CD14-positive monocyte (primary cell): ENCODE results near the gene TSSK2. TPM values are rescaled to one million over a fixed set of nuclear protein-coding genes. Genes with fewer than 3 reads are reported as not detected.
A peak's percentile ranks its signal among the peaks of the same experiment; 100 is the strongest.

Source experiments
- DNase-seq, 3 donors: peaks; one replicate each; pipeline ENCODE4 v3.0.0-alpha.2; 2011 to 2022
- H2AFZ ChIP-seq: 2 replicates; pipeline ENCODE4 v1.6.0; 2012; ENCODE audit warnings: mild to moderate bottlenecking, low read depth, low read length, inconsistent platforms; ENCODE audit not compliant: insufficient read depth, poor library complexity, severe bottlenecking
- H3K27ac ChIP-seq, 2 donors: 1 replicate in 1 of 2; 2 replicates in 1 of 2; pipeline ENCODE4 v1.5.1; 2012 to 2013; ENCODE audit warnings: low read length in 2 of 2, control low read depth in 1 of 2, inconsistent platforms in 1 of 2, low read depth in 1 of 2, mild to moderate bottlenecking in 1 of 2
- H3K27me3 ChIP-seq, 2 donors: one replicate each; pipeline versions ENCODE4 v1.6.0 to v1.6.1; 2011 to 2013; ENCODE audit warnings: low read length in 2 of 2; ENCODE audit not compliant: control insufficient read depth in 2 of 2, insufficient read depth in 2 of 2
- H3K36me3 ChIP-seq, 2 donors: replicated peaks in 1 of 2; 1 replicate in 1 of 2; 2 replicates in 1 of 2; pipeline versions ENCODE4 v1.5.1 to v1.6.1; 2012 to 2013; ENCODE audit warnings: low read length in 2 of 2, control low read depth in 1 of 2, inconsistent platforms in 1 of 2, mild to moderate bottlenecking in 1 of 2; ENCODE audit not compliant: insufficient read depth in 2 of 2, control insufficient read depth in 1 of 2
- H3K4me1 ChIP-seq, 2 donors: 1 replicate in 1 of 2; 2 replicates in 1 of 2; pipeline versions ENCODE4 v1.5.1 to v1.6.1; 2012 to 2013; ENCODE audit warnings: low read length in 2 of 2, control low read depth in 1 of 2, inconsistent platforms in 1 of 2, mild to moderate bottlenecking in 1 of 2, moderate library complexity in 1 of 2; ENCODE audit not compliant: insufficient read depth in 2 of 2, control insufficient read depth in 1 of 2
- H3K4me2 ChIP-seq: replicated peaks from 2 replicates; pipeline ENCODE3; 2012; ENCODE audit warnings: low read length, moderate library complexity, mild to moderate bottlenecking; ENCODE audit not compliant: poor library complexity, severe bottlenecking; ENCODE audit errors: extremely low read depth
- H3K4me3 ChIP-seq, 3 experiments: fragments of 200-600 bp in 1 of 3; sonication (generic) in 1 of 3; replicated peaks in 1 of 3; 1 replicate in 2 of 3; 2 replicates in 1 of 3; pipeline ENCODE4 v1.5.1; 2011 to 2013; ENCODE audit warnings: low read length in 3 of 3, mild to moderate bottlenecking in 3 of 3, control low read depth in 2 of 3, low read depth in 2 of 3, inconsistent platforms in 1 of 3, moderate library complexity in 1 of 3
- H3K79me2 ChIP-seq: 2 replicates; pipeline ENCODE4 v1.6.0; 2012; ENCODE audit warnings: mild to moderate bottlenecking, control low read depth, inconsistent platforms, low read length, moderate library complexity; ENCODE audit not compliant: insufficient read depth
- H3K9ac ChIP-seq: 2 replicates; pipeline ENCODE4 v1.6.0; 2017; ENCODE audit warnings: low read length, mild to moderate bottlenecking; ENCODE audit not compliant: insufficient read depth, poor library complexity, severe bottlenecking
- H3K9me3 ChIP-seq, 2 donors: replicated peaks in 1 of 2; 1 replicate in 1 of 2; 2 replicates in 1 of 2; pipeline versions ENCODE4 v1.5.1 to v1.6.1; 2012 to 2013; ENCODE audit warnings: low read length in 2 of 2, control low read depth in 1 of 2; ENCODE audit not compliant: control insufficient read depth in 1 of 2, insufficient read depth in 1 of 2
- H4K20me1 ChIP-seq: 2 replicates; pipeline ENCODE4 v1.6.0; 2012; ENCODE audit warnings: mild to moderate bottlenecking, low read length, control low read depth, moderate library complexity; ENCODE audit not compliant: insufficient read depth
- H3K27ac Mint-ChIP-seq, 7 donors: one replicate each; pipeline ENCODE4 v1.8.0; 2020; ENCODE audit warnings: mild to moderate bottlenecking in 7 of 7, mixed read lengths in 7 of 7, moderate library complexity in 6 of 7, inconsistent platforms in 2 of 7
- H3K27me3 Mint-ChIP-seq, 3 donors: one replicate each; pipeline ENCODE4 v1.8.0; 2021 to 2022; ENCODE audit warnings: low read depth in 3 of 3, mild to moderate bottlenecking in 3 of 3, mixed read lengths in 3 of 3, moderate library complexity in 3 of 3, inconsistent platforms in 1 of 3
- H3K36me3 Mint-ChIP-seq, 2 donors: one replicate each; pipeline ENCODE4 v1.8.0; 2020; ENCODE audit warnings: mixed read lengths in 2 of 2, inconsistent platforms in 1 of 2, mild to moderate bottlenecking in 1 of 2
- H3K4me1 Mint-ChIP-seq: one replicate; pipeline ENCODE4 v1.8.0; 2020; ENCODE audit warnings: mild to moderate bottlenecking, mixed read lengths
- H3K4me3 Mint-ChIP-seq, 2 donors: one replicate each; pipeline ENCODE4 v1.8.0; 2020; ENCODE audit warnings: mild to moderate bottlenecking in 2 of 2, mixed read lengths in 2 of 2, moderate library complexity in 1 of 2
- H3K9me3 Mint-ChIP-seq, 7 donors: one replicate each; pipeline ENCODE4 v1.8.0; 2020 to 2022; ENCODE audit warnings: mixed read lengths in 7 of 7, mild to moderate bottlenecking in 6 of 7, moderate library complexity in 6 of 7, inconsistent platforms in 2 of 7
- CTCF ChIP-seq: fragments of 200-600 bp; IDR thresholded peaks from one replicate; pipeline ENCODE4 v1.8.0; 2022; ENCODE audit warnings: antibody characterized with exemption, mild to moderate bottlenecking
- WGBS: methylation state at CpG from one replicate; pipeline ENCODE4 v1.1.5; 2013; ENCODE audit warnings: missing lambda C conversion rate; ENCODE audit not compliant: insufficient coverage; 5-methylcytosine and 5-hydroxymethylcytosine counted together
- intact Hi-C, 2 donors: fragments of 100-400 bp; cut with micrococcal nuclease; formaldehyde crosslinking; loops; one replicate each; pipeline versions ENCODE4 v1.15.0 to v1.15.1; 2023
- polyA plus RNA-seq, 3 donors: library from polyadenylated mRNA; depleted of rRNA in 1 of 3; unstranded in 2 of 3; stranded (reverse) in 1 of 3; fragments of 300-500 nt in 2 of 3; fragments of >200 nt in 1 of 3; fragmentation: Illumina TruSeq in 2 of 3; gene quantifications; 1 replicate in 2 of 3; 2 replicates in 1 of 3; pipeline ENCODE4 v1.2.3, GENCODE V29; 2012 to 2021

The TSSK2 gene
- polyA plus RNA-seq, 3 donors, result 0.04 TPM; not detected in 2

GRCh38 chr22:19117111-19117512 is 14.0 kb upstream of the TSSK2 start:
- no CpG with 5 or more reads among the region's 9 CpGs for WGBS

GRCh38 chr22:19118329-19118880 is 12.7 kb upstream of the TSSK2 start:
- Mint-ChIP-seq H3K27me3 (peaks cover 0 to 4% (median 1%) of the 10 kb centered on the region in 3 donors), H3K4me1 (peaks cover 85% of the 10 kb centered on the region), H3K36me3 (peaks cover 20 to 52% of the 10 kb centered on the region in 2 donors), H3K4me3 (no peak overlapping the region), H3K9me3 (no peaks in the 10 kb centered on the region), H3K27ac (peak overlapping the region in 5 of 7 donors; percentile 7 to 82 (median 53))
- Histone ChIP-seq H3K36me3 (peaks cover 2 to 38% of the 10 kb centered on the region in 2 donors), H3K9ac (no peak overlapping the region), H4K20me1 (peaks cover 80% of the 10 kb centered on the region), H2AFZ (no peak overlapping the region), H3K27ac (peak overlapping the region in 1 of 2 donors; percentile 71), H3K27me3 (no peaks in the 10 kb centered on the region), H3K4me1 (peaks cover 75 to 79% of the 10 kb centered on the region in 2 donors), H3K4me3 (no peak overlapping the region), H3K9me3 (no peaks in the 10 kb centered on the region), H3K79me2 (peaks cover 88% of the 10 kb centered on the region), H3K4me2 (peak overlapping the region; percentile 7)
- no peak for TF ChIP-seq CTCF
- no peak for DNase-seq
- WGBS, result no CpG with 5 or more reads among the region's 4 CpGs
- intact Hi-C loops, result no loop called here

More at GRCh38 chr22:19117111-19117512, 14.0 kb upstream of the TSSK2 start:
- peaks cover 22 to 52% of the 10 kb centered on the region in 2 donors for H3K36me3 Mint-ChIP-seq
- no peak for DNase-seq
- Histone ChIP-seq H3K27me3 (no peaks in the 10 kb centered on the region), H3K79me2 (peaks cover 100% of the 10 kb centered on the region), H3K4me1 (peaks cover 74 to 76% of the 10 kb centered on the region in 2 donors), H3K4me3 (no peak overlapping the region), H3K27ac (peak overlapping the region in 1 of 2 donors; percentile 71), H3K9ac (no peak overlapping the region), H3K36me3 (peaks cover 2 to 38% of the 10 kb centered on the region in 2 donors), H4K20me1 (peaks cover 82% of the 10 kb centered on the region), H2AFZ (no peak overlapping the region), H3K4me2 (no peak overlapping the region), H3K9me3 (no peaks in the 10 kb centered on the region)
- peaks cover 0 to 6% (median 1%) of the 10 kb centered on the region in 3 donors for H3K27me3 Mint-ChIP-seq
- no peak overlapping the region for H3K4me3 Mint-ChIP-seq
- peaks cover 87% of the 10 kb centered on the region for H3K4me1 Mint-ChIP-seq
- intact Hi-C loops, result no loop called here
- TF ChIP-seq CTCF, result no peak
- H3K9me3 Mint-ChIP-seq, result no peaks in the 10 kb centered on the region
- H3K27ac Mint-ChIP-seq, result peak overlapping the region in 3 of 7 donors; percentile 27 to 70 (median 64)
